ENCODE measurements around the gene ICAM1. TPM values are rescaled to one million over a fixed set of nuclear protein-coding genes. Genes with fewer than 3 reads are reported as not detected.

Gene ICAM1, protein sequence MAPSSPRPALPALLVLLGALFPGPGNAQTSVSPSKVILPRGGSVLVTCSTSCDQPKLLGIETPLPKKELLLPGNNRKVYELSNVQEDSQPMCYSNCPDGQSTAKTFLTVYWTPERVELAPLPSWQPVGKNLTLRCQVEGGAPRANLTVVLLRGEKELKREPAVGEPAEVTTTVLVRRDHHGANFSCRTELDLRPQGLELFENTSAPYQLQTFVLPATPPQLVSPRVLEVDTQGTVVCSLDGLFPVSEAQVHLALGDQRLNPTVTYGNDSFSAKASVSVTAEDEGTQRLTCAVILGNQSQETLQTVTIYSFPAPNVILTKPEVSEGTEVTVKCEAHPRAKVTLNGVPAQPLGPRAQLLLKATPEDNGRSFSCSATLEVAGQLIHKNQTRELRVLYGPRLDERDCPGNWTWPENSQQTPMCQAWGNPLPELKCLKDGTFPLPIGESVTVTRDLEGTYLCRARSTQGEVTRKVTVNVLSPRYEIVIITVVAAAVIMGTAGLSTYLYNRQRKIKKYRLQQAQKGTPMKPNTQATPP
- polyA plus RNA-seq (2012; ENCODE audit: missing spikeins) = 48.8 TPM

DNA sequence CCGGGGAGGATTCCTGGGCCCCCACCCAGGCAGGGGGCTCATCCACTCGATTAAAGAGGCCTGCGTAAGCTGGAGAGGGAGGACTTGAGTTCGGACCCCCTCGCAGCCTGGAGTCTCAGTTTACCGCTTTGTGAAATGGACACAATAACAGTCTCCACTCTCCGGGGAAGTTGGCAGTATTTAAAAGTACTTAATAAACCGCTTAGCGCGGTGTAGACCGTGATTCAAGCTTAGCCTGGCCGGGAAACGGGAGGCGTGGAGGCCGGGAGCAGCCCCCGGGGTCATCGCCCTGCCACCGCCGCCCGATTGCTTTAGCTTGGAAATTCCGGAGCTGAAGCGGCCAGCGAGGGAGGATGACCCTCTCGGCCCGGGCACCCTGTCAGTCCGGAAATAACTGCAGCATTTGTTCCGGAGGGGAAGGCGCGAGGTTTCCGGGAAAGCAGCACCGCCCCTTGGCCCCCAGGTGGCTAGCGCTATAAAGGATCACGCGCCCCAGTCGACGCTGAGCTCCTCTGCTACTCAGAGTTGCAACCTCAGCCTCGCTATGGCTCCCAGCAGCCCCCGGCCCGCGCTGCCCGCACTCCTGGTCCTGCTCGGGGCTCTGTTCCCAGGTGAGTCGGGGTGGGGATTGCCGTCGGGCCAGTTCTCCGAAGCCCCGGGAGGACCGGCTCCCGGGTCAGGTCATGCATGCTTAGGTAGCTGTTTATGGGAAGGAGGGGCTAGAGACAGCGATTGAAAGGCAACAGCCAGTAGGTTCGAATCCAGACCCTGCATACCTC lies at the start of gene ICAM1:
ICAM1 (plus strand) TSS at position 505 of the 779 bp plus-strand sequence; CDS start at position 545, 40 bp downstream.
- peak; percentile 86 for FAIRE-seq
- TF ChIP-seq POLR2A (IDR thresholded peaks at IDR 0.05; ENCODE audit: low read depth, low read length) (peak; percentile 98), POLR2AphosphoS5 (IDR thresholded peaks at IDR 0.05; ENCODE audit: low read depth, low read length) (peak; percentile 97), TAF1 (IDR thresholded peaks at IDR 0.05; ENCODE audit: borderline replicate concordance, low read depth, low read length) (peak; percentile 89)

DNA sequence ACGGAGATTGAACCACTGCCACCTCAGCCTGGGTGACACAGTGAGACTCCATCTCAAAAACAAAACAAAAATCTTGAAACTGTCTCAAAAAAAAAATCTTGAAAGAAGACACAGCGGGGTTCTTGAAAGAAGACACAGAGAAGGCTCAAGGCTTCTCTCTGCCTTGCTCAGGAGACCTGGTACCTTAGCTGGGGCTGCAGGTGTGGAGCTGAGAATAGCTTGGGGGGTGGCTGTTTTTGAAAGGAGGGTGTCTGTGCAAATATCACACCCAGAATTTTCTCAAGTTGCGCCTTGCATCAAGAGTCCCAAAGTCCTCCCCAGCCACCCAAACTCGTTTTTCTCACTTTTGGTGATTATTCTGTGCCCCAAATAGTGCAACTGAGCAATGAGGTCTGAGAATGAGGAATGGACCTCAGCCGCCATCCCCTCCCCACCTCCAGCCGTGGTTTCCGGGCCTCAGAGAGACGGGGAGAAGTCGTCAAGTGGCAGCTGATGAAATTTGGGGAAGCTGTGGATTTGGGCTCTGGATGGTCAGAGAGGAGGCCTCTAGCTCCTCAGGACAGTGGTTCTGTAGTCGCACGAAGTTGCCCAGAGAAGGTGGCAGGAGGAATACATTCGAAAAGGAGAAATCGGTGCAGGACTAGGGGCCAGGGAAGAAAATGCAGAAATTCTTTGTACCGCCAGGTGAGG lies 48.6 kb upstream of the ICAM1 start:
- no peak for TF ChIP-seq POLR2A (IDR thresholded peaks at IDR 0.05; ENCODE audit: low read depth, low read length)
- TF ChIP-seq POLR2AphosphoS5 (IDR thresholded peaks at IDR 0.05; ENCODE audit: low read depth, low read length) = no peak
- no peak for TF ChIP-seq TAF1 (IDR thresholded peaks at IDR 0.05; ENCODE audit: borderline replicate concordance, low read depth, low read length)
- FAIRE-seq = no peak
- DNase-seq (ENCODE audit: insufficient read length) = no peak

More for the DNA sequence above, at the start of gene ICAM1:
- DNase-seq (ENCODE audit: insufficient read length) = no peak

DNA sequence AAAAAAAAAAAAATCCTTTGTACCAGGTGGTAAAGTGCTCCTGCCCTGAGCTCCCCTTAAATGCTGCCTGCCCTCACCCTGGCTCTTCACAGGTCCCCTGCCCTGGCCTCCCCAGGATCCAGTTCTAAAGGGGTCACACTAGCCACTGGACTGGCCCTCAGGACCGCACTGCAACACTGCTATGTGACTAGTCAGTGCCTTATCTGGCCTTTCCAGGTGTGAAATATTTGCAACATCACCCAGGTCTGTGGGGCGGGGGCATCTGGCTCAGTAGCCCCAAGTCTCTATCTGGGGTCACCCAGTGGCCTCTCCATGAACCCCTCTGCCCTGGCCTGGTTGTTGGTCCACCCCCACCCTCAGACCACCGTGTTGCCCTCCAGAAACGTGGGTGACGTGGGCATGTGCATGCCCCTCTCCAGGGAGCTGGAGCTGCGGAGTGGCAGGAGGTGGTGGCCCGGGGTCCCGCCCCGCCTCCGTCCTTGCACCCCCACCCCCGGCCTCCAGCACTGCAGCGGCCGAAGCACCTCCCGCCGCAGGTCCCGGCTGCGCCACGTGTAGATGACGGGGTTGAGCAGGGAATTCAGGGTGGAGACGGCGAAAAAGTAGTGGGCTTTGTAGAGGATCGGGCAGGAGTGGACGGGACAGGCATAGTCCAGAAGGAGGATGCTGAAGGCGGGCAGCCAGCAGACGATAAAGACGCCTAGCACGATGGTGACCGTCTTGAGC lies 47.3 kb upstream of the ICAM1 start:
- 0 out of 2 replicates have a peak, but pooled peaks have one; percentile 27 for TF ChIP-seq POLR2AphosphoS5 (IDR thresholded peaks at IDR 0.05; ENCODE audit: low read depth, low read length)
- no peak for TF ChIP-seq TAF1 (IDR thresholded peaks at IDR 0.05; ENCODE audit: borderline replicate concordance, low read depth, low read length)
- no peak for DNase-seq (ENCODE audit: insufficient read length)
- FAIRE-seq = no peak

DNA sequence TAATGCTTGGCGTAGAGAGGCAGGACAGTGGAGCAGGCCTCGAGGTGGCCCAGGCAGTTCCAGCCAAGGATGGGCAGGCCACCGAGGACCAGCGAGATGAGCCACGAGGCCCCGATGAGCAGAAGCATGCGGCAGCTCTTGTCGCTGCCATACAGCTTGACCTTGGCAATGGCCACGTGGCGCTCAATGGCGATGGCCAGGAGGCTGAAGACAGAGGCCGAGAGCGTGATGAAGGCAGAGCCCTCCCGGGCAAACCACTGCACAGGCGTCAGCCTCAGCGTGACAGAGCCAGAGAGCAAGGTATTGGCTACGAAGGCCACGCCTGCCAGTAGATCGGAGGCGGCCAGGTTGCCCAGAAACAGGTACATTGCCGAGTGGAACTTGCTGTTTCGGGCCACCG lies 46.6 kb upstream of the ICAM1 start:
- TF ChIP-seq POLR2A (IDR thresholded peaks at IDR 0.05; ENCODE audit: low read depth, low read length) (no peak), POLR2AphosphoS5 (IDR thresholded peaks at IDR 0.05; ENCODE audit: low read depth, low read length) (no peak), TAF1 (IDR thresholded peaks at IDR 0.05; ENCODE audit: borderline replicate concordance, low read depth, low read length) (no peak)
- no peak for FAIRE-seq
- DNase-seq (ENCODE audit: insufficient read length) = no peak

DNA sequence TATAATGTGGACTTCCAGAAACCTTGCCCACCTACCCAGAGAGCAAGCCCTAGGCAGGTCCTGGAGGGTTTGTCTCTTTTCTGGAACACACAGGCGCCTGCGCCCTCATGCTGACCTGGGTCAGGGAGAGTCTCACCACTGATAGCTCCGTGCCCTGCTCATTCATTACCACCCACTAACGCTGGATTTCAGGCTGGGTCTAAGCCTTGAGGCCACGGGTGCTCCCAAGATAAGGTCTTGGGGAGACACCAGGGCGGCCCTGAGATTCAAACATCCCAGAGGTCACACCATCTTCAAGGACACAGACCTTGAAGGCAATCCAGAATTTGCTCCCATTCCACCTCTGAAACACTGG lies 44.9 kb upstream of the ICAM1 start:
- FAIRE-seq (no peak), DNase-seq (ENCODE audit: insufficient read length) (no peak)
- TF ChIP-seq POLR2A (IDR thresholded peaks at IDR 0.05; ENCODE audit: low read depth, low read length) = no peak
- no peak for TF ChIP-seq POLR2AphosphoS5 (IDR thresholded peaks at IDR 0.05; ENCODE audit: low read depth, low read length)
- TF ChIP-seq TAF1 (IDR thresholded peaks at IDR 0.05; ENCODE audit: borderline replicate concordance, low read depth, low read length) = no peak

DNA sequence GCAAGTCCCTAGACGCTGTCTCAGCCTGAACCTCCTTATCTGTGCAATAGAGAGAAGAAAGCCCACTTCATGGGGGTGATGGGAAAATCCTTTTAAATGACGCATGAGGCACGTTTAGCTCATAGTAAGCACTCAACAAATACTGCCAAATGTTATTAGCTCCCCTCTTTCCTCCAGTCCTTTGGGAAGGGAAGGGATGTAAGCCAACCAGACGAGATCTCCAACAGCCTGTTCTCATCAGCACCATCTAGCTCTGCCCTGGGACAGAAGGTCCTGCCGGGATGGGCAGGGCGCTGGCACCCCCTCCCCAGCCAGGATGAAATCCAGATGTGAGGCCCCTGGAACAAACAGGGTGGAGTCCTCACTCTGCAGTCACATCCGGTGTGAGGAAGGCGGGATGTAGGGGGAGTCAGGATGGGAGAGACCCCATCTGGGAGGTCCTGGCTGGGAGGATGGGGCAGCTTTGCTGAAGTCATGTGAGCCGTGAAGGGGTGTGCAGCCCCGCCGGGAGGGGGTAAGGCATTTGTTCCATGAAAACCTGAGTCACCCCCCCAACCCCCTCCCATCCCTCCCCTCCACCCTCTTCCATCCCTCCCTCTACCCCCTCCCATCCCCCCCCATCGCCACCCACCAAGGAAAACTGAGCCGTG lies 44.4 kb upstream of the ICAM1 start:
- no peak for TF ChIP-seq POLR2AphosphoS5 (IDR thresholded peaks at IDR 0.05; ENCODE audit: low read depth, low read length)
- no peak for TF ChIP-seq TAF1 (IDR thresholded peaks at IDR 0.05; ENCODE audit: borderline replicate concordance, low read depth, low read length)
- TF ChIP-seq POLR2A (IDR thresholded peaks at IDR 0.05; ENCODE audit: low read depth, low read length) = no peak
- FAIRE-seq = no peak
- DNase-seq (ENCODE audit: insufficient read length) = no peak

DNA sequence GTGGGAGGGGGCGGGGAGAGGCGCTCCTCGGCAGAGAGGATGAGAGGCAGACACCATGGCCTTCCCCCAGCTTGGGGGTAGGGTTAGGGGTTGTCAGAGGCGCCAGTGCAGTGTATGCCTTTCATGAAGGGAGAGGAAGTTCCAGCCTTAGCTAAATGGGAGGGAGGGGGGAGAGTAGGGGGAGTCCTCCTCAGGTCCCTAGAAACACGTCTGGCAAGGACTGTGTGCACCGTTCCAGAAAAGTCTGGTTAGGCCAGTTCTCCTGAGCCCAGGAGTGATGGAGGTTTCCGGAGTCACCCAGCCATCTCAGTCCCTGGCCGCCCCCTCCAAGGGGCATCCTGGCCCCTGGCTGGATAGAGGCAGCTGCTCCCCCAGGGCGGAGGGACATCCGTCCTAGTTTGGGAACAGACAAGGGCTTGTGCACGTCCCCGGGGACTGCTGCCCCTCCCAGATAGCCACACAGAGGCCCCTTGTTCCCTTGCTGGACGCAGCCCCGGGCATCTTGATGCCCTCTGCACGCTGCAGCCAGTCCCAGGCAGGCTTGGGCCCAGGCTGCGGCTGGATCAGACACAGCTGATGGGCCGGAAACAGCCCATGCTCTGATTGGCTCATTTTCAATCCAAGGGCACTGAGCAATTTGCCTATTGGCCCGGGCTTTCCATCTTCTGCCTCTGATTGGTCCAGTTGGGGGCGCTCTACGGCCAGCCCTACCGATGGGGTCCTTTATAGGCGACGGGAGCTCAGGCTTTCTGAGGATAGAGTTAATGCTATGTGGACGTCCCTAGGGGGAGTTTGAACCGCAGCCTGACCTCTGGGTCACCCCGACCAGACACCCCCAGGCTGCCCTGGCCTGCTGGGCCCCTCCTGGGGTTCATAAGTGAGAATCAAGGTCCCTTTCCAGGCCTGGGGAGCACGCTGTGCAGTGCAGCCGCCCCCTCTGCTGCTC lies 43.6 kb upstream of the ICAM1 start:
- no peak for FAIRE-seq
- no peak for DNase-seq (ENCODE audit: insufficient read length)
- no peak for TF ChIP-seq POLR2A (IDR thresholded peaks at IDR 0.05; ENCODE audit: low read depth, low read length)
- TF ChIP-seq TAF1 (IDR thresholded peaks at IDR 0.05; ENCODE audit: borderline replicate concordance, low read depth, low read length) = no peak
- no peak for TF ChIP-seq POLR2AphosphoS5 (IDR thresholded peaks at IDR 0.05; ENCODE audit: low read depth, low read length)

DNA sequence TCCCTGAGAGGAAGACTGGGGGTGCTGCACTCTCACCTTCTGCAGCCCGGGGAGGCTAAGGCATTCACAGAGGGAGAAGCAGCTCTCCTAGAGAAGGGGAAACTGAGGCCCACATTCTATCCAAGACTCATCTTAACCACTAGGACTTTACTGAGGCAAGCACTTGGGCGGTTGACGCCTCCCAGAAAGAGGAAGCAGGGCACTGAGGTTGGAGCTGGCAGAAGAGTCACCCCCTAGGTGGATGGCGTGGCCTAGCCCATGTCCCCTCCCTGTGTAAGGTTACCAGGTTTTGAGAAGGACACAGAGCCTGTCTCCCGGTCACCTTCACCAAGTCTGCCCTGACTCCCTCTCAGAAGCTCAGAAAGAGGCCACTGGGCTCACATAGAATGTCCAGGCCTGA lies 42.5 kb upstream of the ICAM1 start:
- TF ChIP-seq TAF1 (IDR thresholded peaks at IDR 0.05; ENCODE audit: borderline replicate concordance, low read depth, low read length) (no peak), POLR2AphosphoS5 (IDR thresholded peaks at IDR 0.05; ENCODE audit: low read depth, low read length) (no peak), POLR2A (IDR thresholded peaks at IDR 0.05; ENCODE audit: low read depth, low read length) (no peak)
- FAIRE-seq (peak; percentile 42), DNase-seq (ENCODE audit: insufficient read length) (no peak)

DNA sequence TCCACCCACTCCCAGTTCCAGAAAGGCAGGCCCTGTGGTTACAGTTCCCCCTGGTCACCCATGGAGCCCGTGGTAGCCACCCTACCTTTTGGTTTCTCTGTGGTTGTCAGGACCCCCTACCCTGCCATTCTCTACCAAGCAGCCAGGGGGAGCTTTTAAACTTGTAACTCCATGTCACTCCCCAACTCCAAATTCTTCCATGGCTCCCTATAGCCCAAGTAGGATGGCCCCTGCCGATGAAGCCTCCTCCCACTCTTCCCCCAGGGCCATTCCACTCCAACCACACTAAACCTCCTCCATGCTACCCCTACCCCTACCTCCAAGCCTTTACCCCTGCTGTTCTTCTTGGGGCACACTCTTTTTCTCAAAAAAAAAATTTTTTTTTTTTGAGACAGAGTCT lies 42.0 kb upstream of the ICAM1 start:
- no peak for TF ChIP-seq POLR2A (IDR thresholded peaks at IDR 0.05; ENCODE audit: low read depth, low read length)
- TF ChIP-seq POLR2AphosphoS5 (IDR thresholded peaks at IDR 0.05; ENCODE audit: low read depth, low read length) = no peak
- TF ChIP-seq TAF1 (IDR thresholded peaks at IDR 0.05; ENCODE audit: borderline replicate concordance, low read depth, low read length) = no peak
- no peak for DNase-seq (ENCODE audit: insufficient read length)
- peak; percentile 84 for FAIRE-seq
